Measurements from ENCODE around the gene IL20RA.
"Not testable (repeated sequence)": the region's sequence is repeated elsewhere in the genome, so short reads cannot be mapped to it uniquely, and the experiment has no call there.

Gene IL20RA

GRCh38 chr6:136987526-136987925 is 57.2 kb downstream of the IL20RA start:
- Histone ChIP-seq H3K36me3 (ENCODE audit: insufficient read depth, low read length) (no peaks in the 10 kb centered on the region), H3K4me1 (ENCODE audit: insufficient read depth, low read length) (peaks cover 23% of the 10 kb centered on the region), H3K4me3 (ENCODE audit: low read length) (no peak overlapping the region), H3K27ac (ENCODE audit: low read depth, low read length) (no peak overlapping the region), H3K27me3 (ENCODE audit: insufficient read depth, low read length) (no peaks in the 10 kb centered on the region), H3K9me3 (ENCODE audit: insufficient read depth, low read depth, low read length) (no peaks in the 10 kb centered on the region), H3K9ac (ENCODE audit: low read depth, low read length) (no peak overlapping the region)
- 88% methylated on average over 4 of the region's 4 CpGs for WGBS

DNA sequence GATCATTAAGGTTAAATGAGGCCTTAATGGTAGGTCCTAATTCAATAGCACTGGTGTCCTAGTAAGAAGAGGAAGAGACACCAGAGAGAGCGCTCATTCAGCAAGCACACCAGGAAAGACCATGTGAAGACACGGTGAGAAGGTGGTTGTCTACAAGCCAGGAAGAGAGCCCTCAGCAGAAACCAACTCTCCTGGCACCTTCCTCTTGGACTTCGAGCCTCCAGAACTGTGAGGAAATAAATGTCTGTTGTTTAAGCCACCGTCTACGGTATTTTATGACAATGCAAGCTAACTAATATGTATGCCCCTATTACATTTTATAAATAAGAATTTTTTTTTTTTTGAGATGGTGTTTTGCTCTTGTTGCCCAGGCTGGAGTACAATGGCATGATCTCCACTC is 59.3 kb downstream of the IL20RA start:
- no peak overlapping the region for H3K4me3 ChIP-seq (ENCODE audit: low read length)
- H3K27ac ChIP-seq (ENCODE audit: low read depth, low read length), result no peak overlapping the region
- H3K9me3 ChIP-seq (ENCODE audit: insufficient read depth, low read depth, low read length), result no peaks in the 10 kb centered on the region
- H3K27me3 ChIP-seq (ENCODE audit: insufficient read depth, low read length), result no peaks in the 10 kb centered on the region
- no peak overlapping the region for H3K9ac ChIP-seq (ENCODE audit: low read depth, low read length)
- H3K36me3 ChIP-seq (ENCODE audit: insufficient read depth, low read length), result no peaks in the 10 kb centered on the region
- peaks cover 8% of the 10 kb centered on the region; the same call in 1 of the 2 replicates for H3K4me1 ChIP-seq (ENCODE audit: insufficient read depth, low read length)
- WGBS, result 88% methylated on average over 3 of the region's 5 CpGs

DNA sequence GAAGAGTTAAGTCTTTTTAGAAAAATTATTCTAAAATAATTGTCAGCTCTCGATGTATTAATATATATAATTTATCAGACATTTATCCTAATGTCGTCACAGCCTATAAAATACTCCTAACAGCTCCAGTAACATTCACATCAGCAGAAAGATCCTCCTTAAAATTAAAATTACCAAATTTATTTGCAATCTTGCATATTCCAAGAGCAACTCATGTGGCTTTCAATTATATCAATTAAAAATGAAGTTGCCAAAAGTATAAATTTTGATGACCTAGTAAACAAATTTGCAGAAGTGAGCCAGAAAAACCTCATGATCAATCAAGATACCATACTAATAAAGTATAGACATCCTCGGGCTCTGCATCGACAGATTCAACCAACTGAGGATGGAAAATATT is 60.2 kb downstream of the IL20RA start:
- no peak overlapping the region for H3K27ac ChIP-seq (ENCODE audit: low read depth, low read length)
- H3K9me3 ChIP-seq (ENCODE audit: insufficient read depth, low read depth, low read length), result no peaks in the 10 kb centered on the region
- no peak overlapping the region for H3K9ac ChIP-seq (ENCODE audit: low read depth, low read length)
- no peak overlapping the region for H3K4me3 ChIP-seq (ENCODE audit: low read length)
- WGBS, result 99% methylated on average over 4 of the region's 4 CpGs
- H3K4me1 ChIP-seq (ENCODE audit: insufficient read depth, low read length), result peaks cover 4% of the 10 kb centered on the region; the same call in 1 of the 2 replicates
- no peaks in the 10 kb centered on the region for H3K36me3 ChIP-seq (ENCODE audit: insufficient read depth, low read length)
- no peaks in the 10 kb centered on the region for H3K27me3 ChIP-seq (ENCODE audit: insufficient read depth, low read length)

- Histone ChIP-seq H3K4me1 (ENCODE audit: insufficient read depth, low read length) (no peaks in the 10 kb centered on the region; the same call in 1 of the 2 replicates), H3K36me3 (ENCODE audit: insufficient read depth, low read length) (no peaks in the 10 kb centered on the region), H3K9me3 (ENCODE audit: insufficient read depth, low read depth, low read length) (no peaks in the 10 kb centered on the region), H3K27ac (ENCODE audit: low read depth, low read length) (no peak overlapping the region), H3K9ac (ENCODE audit: low read depth, low read length) (no peak overlapping the region), H3K4me3 (ENCODE audit: low read length) (no peak overlapping the region), H3K27me3 (ENCODE audit: insufficient read depth, low read length) (no peaks in the 10 kb centered on the region)
- WGBS, result 94% methylated on average over 2 of the region's 2 CpGs
These were observed 61.1 kb downstream of the IL20RA start for GRCh38 chr6:136983687-136984086.

- H3K4me3 ChIP-seq (ENCODE audit: low read length), result no peak overlapping the region
- 94% methylated on average over 4 of the region's 4 CpGs for WGBS
- no peaks in the 10 kb centered on the region for H3K9me3 ChIP-seq (ENCODE audit: insufficient read depth, low read depth, low read length)
- H3K27ac ChIP-seq (ENCODE audit: low read depth, low read length), result no peak overlapping the region
- H3K9ac ChIP-seq (ENCODE audit: low read depth, low read length), result no peak overlapping the region
- H3K36me3 ChIP-seq (ENCODE audit: insufficient read depth, low read length), result no peaks in the 10 kb centered on the region
- H3K4me1 ChIP-seq (ENCODE audit: insufficient read depth, low read length), result no peaks in the 10 kb centered on the region; the same call in 1 of the 2 replicates
- H3K27me3 ChIP-seq (ENCODE audit: insufficient read depth, low read length), result no peaks in the 10 kb centered on the region
These were observed 61.8 kb downstream of the IL20RA start for GRCh38 chr6:136982928-136983327.

GRCh38 chr6:136980070-136980469 is 64.7 kb downstream of the IL20RA start:
- 0 out of 2 replicates have a peak, but pooled peaks cover 3% of the 10 kb centered on the region for H3K4me1 ChIP-seq (ENCODE audit: insufficient read depth, low read length)
- 96% methylated on average over 5 of the region's 5 CpGs for WGBS

GRCh38 chr6:136979206-136979605 is 65.6 kb downstream of the IL20RA start:
- H3K27me3 ChIP-seq (ENCODE audit: insufficient read depth, low read length), result no peaks in the 10 kb centered on the region
- 91% methylated on average over 5 of the region's 5 CpGs for WGBS
- no peak overlapping the region for H3K27ac ChIP-seq (ENCODE audit: low read depth, low read length)
- 0 out of 2 replicates have a peak, but pooled peaks cover 3% of the 10 kb centered on the region for H3K4me1 ChIP-seq (ENCODE audit: insufficient read depth, low read length)
- H3K4me3 ChIP-seq (ENCODE audit: low read length), result no peak overlapping the region
- H3K9ac ChIP-seq (ENCODE audit: low read depth, low read length), result no peak overlapping the region
- no peaks in the 10 kb centered on the region for H3K36me3 ChIP-seq (ENCODE audit: insufficient read depth, low read length)
- H3K9me3 ChIP-seq (ENCODE audit: insufficient read depth, low read depth, low read length), result no peaks in the 10 kb centered on the region

More at GRCh38 chr6:136980070-136980469, 64.7 kb downstream of the IL20RA start:
- no peaks in the 10 kb centered on the region for H3K36me3 ChIP-seq (ENCODE audit: insufficient read depth, low read length)
- no peak overlapping the region for H3K9ac ChIP-seq (ENCODE audit: low read depth, low read length)
- no peak overlapping the region for H3K27ac ChIP-seq (ENCODE audit: low read depth, low read length)
- H3K9me3 ChIP-seq (ENCODE audit: insufficient read depth, low read depth, low read length), result no peaks in the 10 kb centered on the region
- H3K4me3 ChIP-seq (ENCODE audit: low read length), result no peak overlapping the region
- H3K27me3 ChIP-seq (ENCODE audit: insufficient read depth, low read length), result no peaks in the 10 kb centered on the region

DNA sequence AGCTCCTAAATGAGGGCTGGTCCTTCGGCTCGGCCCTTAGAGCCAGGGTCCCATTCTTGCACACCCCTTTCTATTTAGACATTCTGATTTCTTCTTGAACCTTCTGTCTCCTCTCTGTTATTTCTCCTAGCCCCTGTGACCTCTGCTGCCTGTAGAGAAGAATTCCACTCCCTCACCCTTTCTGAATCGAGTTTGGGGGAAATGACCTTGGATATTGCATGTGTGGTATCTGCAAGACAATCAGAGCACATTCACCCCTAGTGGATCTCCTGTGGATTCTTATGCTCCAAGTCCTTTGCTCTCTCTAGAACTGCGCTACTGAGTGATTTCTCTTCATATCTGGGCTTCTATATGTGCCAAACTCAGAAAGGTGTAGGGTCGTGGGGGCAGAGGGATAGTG is 67.7 kb downstream of the IL20RA start:
- Histone ChIP-seq H3K36me3 (ENCODE audit: insufficient read depth, low read length) (no peaks in the 10 kb centered on the region), H3K4me3 (ENCODE audit: low read length) (no peak overlapping the region), H3K9me3 (ENCODE audit: insufficient read depth, low read depth, low read length) (no peaks in the 10 kb centered on the region), H3K9ac (ENCODE audit: low read depth, low read length) (no peak overlapping the region), H3K27ac (ENCODE audit: low read depth, low read length) (no peak overlapping the region), H3K4me1 (ENCODE audit: insufficient read depth, low read length) (0 out of 2 replicates have a peak, but pooled peaks cover 3% of the 10 kb centered on the region), H3K27me3 (ENCODE audit: insufficient read depth, low read length) (no peaks in the 10 kb centered on the region)
- WGBS, result 65% methylated on average over 5 of the region's 5 CpGs

- Histone ChIP-seq H3K27me3 (ENCODE audit: insufficient read depth, low read length) (no peaks in the 10 kb centered on the region), H3K9ac (ENCODE audit: low read depth, low read length) (no peak overlapping the region), H3K4me3 (ENCODE audit: low read length) (no peak overlapping the region), H3K4me1 (ENCODE audit: insufficient read depth, low read length) (peaks cover 6% of the 10 kb centered on the region; the same call in 1 of the 2 replicates), H3K9me3 (ENCODE audit: insufficient read depth, low read depth, low read length) (no peaks in the 10 kb centered on the region), H3K36me3 (ENCODE audit: insufficient read depth, low read length) (no peaks in the 10 kb centered on the region), H3K27ac (ENCODE audit: low read depth, low read length) (no peak overlapping the region)
- 97% methylated on average over 3 of the region's 3 CpGs for WGBS
These were observed 69.6 kb downstream of the IL20RA start for GRCh38 chr6:136975089-136975715.

- H3K27me3 ChIP-seq (ENCODE audit: insufficient read depth, low read length); H3K9ac ChIP-seq (ENCODE audit: low read depth, low read length); H3K9me3 ChIP-seq (ENCODE audit: insufficient read depth, low read depth, low read length); H3K36me3 ChIP-seq (ENCODE audit: insufficient read depth, low read length); H3K27ac ChIP-seq (ENCODE audit: low read depth, low read length); H3K4me3 ChIP-seq (ENCODE audit: low read length); H3K4me1 ChIP-seq (ENCODE audit: insufficient read depth, low read length): not testable (repeated sequence)
- WGBS, result 95% methylated on average over 8 of the region's 8 CpGs
These were observed 71.0 kb downstream of the IL20RA start for GRCh38 chr6:136973781-136974180.

GRCh38 chr6:136971609-136972008 is 73.2 kb downstream of the IL20RA start:
- Histone ChIP-seq H3K9ac (ENCODE audit: low read depth, low read length) (no peak overlapping the region), H3K27me3 (ENCODE audit: insufficient read depth, low read length) (no peaks in the 10 kb centered on the region), H3K36me3 (ENCODE audit: insufficient read depth, low read length) (no peaks in the 10 kb centered on the region), H3K9me3 (ENCODE audit: insufficient read depth, low read depth, low read length) (no peaks in the 10 kb centered on the region), H3K4me1 (ENCODE audit: insufficient read depth, low read length) (peaks cover 3% of the 10 kb centered on the region; the same call in 1 of the 2 replicates), H3K4me3 (ENCODE audit: low read length) (no peak overlapping the region), H3K27ac (ENCODE audit: low read depth, low read length) (no peak overlapping the region)
- WGBS, result 96% methylated on average over 6 of the region's 6 CpGs

DNA sequence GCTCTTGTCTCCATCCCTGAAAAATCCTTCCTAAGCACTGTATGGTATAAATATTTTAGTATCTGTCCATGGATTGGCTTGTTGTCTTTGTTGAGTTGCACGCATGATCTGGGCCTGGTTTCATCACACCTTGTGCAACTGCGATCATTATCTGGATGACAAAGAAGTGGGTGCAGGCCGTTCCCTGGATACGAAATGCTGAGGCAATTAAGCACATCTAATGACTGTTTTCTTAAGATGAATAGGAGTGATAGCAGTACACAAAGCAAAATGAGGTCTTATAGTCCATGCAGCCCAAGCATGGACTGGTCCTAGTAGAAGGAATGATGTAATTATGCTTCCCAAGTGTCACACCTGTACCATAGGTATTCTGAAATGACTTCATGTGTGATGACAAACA is 74.8 kb downstream of the IL20RA start:
- Histone ChIP-seq H3K27me3 (ENCODE audit: insufficient read depth, low read length) (no peaks in the 10 kb centered on the region), H3K9ac (ENCODE audit: low read depth, low read length) (no peak overlapping the region), H3K27ac (ENCODE audit: low read depth, low read length) (no peak overlapping the region), H3K4me1 (ENCODE audit: insufficient read depth, low read length) (peaks cover 3% of the 10 kb centered on the region; the same call in 1 of the 2 replicates), H3K4me3 (ENCODE audit: low read length) (no peak overlapping the region), H3K36me3 (ENCODE audit: insufficient read depth, low read length) (no peaks in the 10 kb centered on the region), H3K9me3 (ENCODE audit: insufficient read depth, low read depth, low read length) (no peaks in the 10 kb centered on the region)
- WGBS, result 97% methylated on average over 4 of the region's 4 CpGs
